GM18951 (cell line): ENCODE results near the gene VIPR2.

Source experiments
- POLR2A ChIP-seq: IDR thresholded peaks from 4 replicates; pipeline ENCODE4 v1.6.1; 2011; ENCODE audit warnings: mild to moderate bottlenecking; ENCODE audit not compliant: insufficient read length, insufficient read depth; ENCODE audit errors: extremely low read depth
- in situ Hi-C: fragments of 300-500 bp; cut with MboI; formaldehyde crosslinking; loops from one replicate; pipeline ENCODE4 v1.12.0; 2022; ENCODE audit warnings: low sequenced_read_pairs, mixed read lengths, inconsistent platforms; ENCODE audit not compliant: unreplicated experiment

The VIPR2 gene

GRCh38 chr7:159148430-159149395, 4.0 kb upstream of the VIPR2 start:
- TF ChIP-seq POLR2A = no peak
- in situ Hi-C loops = no loop called here

- no peak for TF ChIP-seq POLR2A
- in situ Hi-C loops = no loop called here
Observed at GRCh38 chr7:159147687-159148086, 3.0 kb upstream of the VIPR2 start.

- in situ Hi-C loops = no loop called here
- TF ChIP-seq POLR2A = no peak
Observed at GRCh38 chr7:159147246-159147645, 2.6 kb upstream of the VIPR2 start.

- in situ Hi-C loops = no loop called here
- TF ChIP-seq POLR2A = no peak
Observed at GRCh38 chr7:159146084-159146858, 1.6 kb upstream of the VIPR2 start.

GRCh38 chr7:159145490-159145855, 806 bp upstream of the VIPR2 start:
- in situ Hi-C loops = no loop called here

GRCh38 chr7:159143780-159144757, 598 bp downstream of the VIPR2 start:
- in situ Hi-C loops = no loop called here

More at GRCh38 chr7:159145490-159145855, 806 bp upstream of the VIPR2 start:
- TF ChIP-seq POLR2A = no peak

GRCh38 chr7:159142730-159143129, 1.9 kb downstream of the VIPR2 start:
- TF ChIP-seq POLR2A = no peak
- in situ Hi-C loops = no loop called here

More at GRCh38 chr7:159143780-159144757, 598 bp downstream of the VIPR2 start:
- no peak for TF ChIP-seq POLR2A

GRCh38 chr7:159142199-159142598, 2.5 kb downstream of the VIPR2 start:
- in situ Hi-C loops = no loop called here
- TF ChIP-seq POLR2A = no peak

- no peak for TF ChIP-seq POLR2A
Observed at GRCh38 chr7:159141660-159142059, 3.0 kb downstream of the VIPR2 start.

GRCh38 chr7:159141167-159141566, 3.5 kb downstream of the VIPR2 start:
- in situ Hi-C loops = no loop called here
- no peak for TF ChIP-seq POLR2A

More at GRCh38 chr7:159141660-159142059, 3.0 kb downstream of the VIPR2 start:
- in situ Hi-C loops = no loop called here

GRCh38 chr7:159140170-159140910, 4.3 kb downstream of the VIPR2 start:
- in situ Hi-C loops = no loop called here
- no peak for TF ChIP-seq POLR2A

GRCh38 chr7:159139639-159140038, 5.0 kb downstream of the VIPR2 start:
- no peak for TF ChIP-seq POLR2A
- in situ Hi-C loops = no loop called here
